GM19463 (cell line): ENCODE measurements around the gene GABRR1.
A peak's percentile ranks its signal among the peaks of the same experiment; 100 is the strongest.
"Not testable (repeated sequence)": the region's sequence is repeated elsewhere in the genome, so short reads cannot be mapped to it uniquely, and the experiment has no call there.

ENCODE experiments used
- ATAC-seq: cut with Tn5 transposase; IDR thresholded peaks from one replicate; pipeline ENCODE4 v1.9.1; 2021; ENCODE audit warnings: mild to moderate bottlenecking, moderate library complexity; ENCODE audit not compliant: unreplicated experiment

Gene GABRR1

DNA sequence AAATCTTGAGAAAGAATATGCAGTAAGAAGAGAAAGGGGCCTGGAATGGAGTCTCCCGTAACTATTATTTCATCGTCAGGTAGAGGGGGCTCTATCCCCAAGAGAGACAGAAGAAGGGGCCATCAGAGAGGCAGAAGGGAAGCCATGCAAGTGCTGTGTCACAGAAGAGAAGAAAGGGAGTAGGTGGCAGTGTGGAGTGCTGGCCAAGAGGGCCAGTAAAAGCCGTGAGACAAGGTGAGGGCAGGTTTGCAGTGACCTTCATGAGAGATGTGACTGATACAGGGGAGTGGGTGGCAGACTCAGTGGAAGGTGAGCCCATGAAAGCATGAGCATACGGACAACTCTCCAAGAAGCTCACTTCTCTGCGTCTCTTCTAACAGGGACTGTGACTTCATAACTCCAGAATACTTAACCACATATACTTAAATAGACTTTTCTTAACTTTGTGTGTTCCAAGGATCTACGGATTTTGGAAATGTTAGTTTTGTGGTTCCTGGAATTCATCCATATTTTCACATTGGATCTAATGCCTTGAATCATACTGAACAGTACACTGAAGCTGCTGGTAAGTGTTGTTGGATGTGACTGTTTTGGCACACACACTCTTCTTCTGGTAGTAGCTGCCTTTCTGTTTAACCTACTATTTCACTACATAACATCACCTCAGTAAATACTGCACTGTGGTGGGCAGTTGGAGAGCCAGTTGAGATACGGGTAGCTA is 55.7 kb downstream of the GABRR1 start:
- ATAC-seq = no peak

DNA sequence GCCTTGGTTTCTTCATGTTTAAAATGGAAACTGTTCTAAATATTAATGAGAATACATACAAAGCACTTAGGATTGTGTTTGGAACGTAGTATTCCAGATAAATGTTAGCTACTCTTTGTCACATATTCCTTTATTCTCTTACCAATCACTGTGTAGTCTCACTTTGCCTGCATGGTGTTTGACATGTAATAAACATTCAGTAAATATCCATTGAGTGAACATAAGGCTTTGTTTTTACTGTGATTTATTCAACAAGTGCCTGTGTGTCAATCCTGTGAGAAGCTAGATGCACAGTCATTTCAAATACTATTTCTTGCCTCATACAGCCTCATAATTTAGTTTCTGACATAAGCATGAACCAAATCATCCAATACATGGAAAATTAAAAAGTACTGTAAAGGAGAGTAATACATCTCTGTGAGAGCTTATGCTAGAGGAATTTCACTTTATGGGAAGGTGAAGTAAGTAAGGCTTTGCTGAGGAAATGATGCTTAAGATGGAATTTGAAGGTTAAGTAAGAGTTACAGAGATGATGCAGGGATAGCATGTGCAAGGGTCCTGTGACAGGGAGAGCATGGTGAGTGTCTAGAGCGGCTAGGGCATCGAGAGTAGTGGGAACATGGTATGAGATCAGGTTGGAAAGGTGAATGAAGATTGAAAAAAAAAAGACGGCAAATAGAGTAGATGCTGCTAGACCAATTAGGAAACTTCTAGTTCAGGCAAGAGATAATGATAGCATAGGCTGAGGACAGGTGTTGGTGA is 56.6 kb downstream of the GABRR1 start:
- no peak for ATAC-seq

DNA sequence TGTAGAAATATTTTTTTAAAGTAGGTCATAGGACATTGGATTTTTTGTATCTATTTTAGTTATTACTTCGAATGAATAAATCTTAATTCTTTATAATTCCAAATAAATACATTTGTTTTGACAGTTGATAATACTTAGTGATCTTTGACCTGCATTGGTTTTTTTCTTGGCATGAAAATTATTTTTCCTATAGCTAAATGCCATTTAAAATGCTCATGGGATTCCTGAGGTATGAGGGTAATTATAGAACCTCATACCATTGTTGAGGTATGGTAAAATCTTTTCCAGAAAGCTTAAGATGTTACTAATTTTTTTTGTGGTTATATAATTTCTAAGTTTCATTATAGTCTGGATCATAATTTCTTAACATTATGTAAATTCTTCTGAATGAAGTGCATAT is 63.0 kb downstream of the GABRR1 start:
- no peak for ATAC-seq

DNA sequence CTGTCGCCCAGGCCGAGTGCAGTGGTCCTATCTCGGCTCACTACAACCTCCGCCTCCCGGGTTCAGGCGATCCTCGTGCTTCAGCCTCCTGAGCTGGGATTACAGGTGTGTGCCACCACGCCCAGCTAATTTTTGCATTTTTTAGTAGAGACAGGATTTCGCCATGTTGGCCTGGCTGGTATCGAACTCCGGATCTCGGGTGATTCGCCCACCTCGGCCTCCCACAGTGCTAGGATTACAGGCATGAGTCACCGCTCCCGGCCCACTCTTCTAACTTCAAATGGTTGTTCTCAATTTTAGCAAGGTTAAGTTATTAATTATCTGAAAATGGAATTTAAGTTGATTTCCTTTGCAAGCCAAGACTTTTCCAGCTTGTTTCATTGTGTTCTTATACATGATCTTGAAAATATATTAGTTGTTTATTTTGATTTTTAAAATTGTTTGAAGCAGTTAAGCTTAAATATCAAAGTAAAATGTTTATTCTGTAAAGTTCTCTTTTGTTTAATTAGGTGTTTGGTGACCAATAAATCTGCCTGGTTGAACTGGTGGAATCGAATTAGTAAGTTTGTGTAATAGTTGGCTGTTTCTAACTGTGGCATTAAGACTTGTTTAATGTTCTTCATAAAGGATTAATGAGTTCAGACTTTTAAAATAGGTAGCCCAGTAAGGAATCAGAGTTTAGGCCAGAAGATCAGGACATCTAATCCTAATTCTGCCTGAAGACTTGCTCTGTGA is 69.0 kb downstream of the GABRR1 start:
- ATAC-seq = no peak

DNA sequence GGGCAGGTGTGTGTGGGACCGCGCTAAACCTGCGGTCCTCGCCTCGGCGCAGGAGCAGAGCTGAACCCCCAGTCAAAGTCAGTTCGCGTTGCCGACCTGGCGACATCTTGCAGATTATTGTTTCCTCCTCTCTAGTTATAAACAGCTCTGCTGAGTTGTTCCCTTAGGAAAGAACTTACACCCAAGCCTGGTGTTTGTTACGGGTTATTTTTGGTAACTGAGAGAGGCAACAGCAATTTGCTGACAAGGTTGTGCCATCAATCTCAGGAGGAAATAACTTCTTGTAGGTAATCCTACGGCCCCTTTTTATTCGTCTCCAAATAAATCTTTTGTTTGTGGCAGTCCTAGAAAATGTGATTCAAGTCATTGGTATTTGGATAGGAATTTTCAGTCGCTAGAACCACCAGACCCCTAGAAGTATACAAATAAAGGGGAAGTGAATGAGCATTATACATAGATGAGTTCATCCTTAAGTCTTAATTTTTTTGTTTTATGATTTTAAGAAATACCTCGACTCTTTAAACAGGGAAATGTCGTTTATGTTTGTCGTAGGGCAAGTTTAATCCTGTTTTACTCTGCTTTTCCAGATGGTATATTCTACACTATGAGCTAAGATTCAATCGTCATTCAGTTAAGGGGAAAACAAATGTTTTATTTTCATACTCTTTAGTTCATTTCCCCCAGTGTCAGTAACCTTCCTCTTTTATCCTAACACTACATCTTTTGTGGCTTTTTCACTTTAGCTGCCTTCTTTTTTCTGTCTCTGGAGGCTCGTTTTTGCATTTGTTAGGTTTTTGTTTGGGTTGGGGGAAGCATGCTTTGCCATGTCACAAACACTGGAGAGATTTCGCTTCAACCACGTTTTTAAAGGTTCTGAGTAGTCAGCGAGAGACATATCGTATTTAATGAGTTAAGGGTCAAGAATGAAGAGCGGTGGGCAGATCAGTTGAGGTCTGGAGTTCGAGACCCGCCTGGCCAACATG is 70.1 kb downstream of the GABRR1 start:
- ATAC-seq = peak; percentile 33

DNA sequence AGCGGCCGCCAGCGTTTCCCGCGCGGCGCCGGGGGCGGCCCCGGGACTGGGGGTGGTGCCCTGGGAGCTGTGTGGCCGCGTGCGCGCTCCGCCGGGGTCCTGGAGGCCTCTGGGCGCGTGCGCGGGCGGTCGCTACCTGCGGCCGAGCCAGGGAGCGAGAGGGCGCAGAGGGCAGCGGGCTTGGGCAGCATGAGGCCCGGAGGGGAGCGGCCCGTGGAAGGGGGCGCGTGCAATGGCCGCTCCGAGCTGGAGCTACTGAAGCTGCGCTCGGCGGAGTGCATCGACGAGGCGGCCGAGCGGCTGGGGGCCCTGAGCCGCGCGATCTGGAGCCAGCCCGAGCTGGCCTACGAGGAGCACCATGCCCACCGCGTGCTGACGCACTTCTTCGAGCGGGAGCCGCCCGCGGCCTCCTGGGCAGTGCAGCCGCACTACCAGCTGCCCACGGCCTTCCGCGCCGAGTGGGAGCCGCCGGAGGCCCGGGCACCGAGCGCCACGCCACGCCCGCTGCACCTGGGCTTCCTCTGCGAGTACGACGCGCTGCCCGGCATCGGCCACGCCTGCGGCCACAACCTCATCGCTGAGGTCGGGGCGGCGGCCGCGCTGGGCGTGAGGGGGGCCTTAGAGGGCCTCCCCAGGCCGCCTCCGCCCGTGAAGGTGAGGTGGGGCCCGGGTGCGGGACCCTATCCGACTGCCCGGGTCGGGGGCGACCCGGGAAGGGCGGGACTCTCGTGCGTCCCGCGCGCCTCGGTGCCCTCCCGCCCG is 71.0 kb downstream of the GABRR1 start, which contains the start of gene PM20D2:
TSS of gene PM20D2 (plus strand) at position 100 of the 762 bp plus-strand sequence. CDS start at position 190, 90 bp downstream.
- peak; percentile 73 for ATAC-seq

DNA sequence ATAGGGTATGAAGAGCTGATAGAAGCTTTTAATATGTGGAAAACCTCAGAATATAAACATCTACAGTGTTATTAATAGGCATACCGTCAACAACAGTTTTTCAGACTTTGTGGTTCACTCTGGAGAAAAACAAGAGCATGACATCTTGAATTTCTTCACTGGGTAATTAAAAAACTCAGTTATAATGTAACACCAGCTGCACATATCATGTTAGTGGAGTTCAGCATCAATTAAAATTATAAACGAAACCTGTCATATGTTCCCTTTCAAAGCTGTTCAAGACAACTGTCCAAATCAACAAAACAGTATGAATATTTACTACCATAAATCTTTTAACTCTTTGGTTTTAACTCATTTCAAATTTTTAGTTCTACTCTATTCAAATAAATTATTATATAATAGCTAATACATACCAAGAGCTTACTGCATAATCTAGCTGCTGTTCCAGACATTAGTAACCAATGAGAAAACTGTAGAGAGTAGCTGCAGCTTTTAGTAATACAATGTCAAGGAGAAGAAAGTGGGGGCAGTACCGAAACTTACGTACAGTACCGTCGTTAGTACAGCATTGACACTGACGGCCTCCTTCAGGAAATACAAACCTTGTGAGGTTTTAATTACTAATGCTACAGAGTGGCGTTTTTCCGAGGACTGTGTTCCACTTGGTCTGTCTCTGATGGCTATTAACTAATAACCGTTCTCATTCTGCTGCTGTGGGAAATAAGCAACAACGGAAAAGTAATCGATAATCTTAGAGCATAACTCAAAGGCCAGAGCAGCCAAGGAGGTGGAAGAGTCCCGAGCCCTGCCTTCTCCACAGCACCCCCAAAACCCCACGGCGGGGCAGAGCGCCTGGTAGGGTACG is 71.8 kb downstream of the GABRR1 start:
- ATAC-seq = peak; percentile 52

DNA sequence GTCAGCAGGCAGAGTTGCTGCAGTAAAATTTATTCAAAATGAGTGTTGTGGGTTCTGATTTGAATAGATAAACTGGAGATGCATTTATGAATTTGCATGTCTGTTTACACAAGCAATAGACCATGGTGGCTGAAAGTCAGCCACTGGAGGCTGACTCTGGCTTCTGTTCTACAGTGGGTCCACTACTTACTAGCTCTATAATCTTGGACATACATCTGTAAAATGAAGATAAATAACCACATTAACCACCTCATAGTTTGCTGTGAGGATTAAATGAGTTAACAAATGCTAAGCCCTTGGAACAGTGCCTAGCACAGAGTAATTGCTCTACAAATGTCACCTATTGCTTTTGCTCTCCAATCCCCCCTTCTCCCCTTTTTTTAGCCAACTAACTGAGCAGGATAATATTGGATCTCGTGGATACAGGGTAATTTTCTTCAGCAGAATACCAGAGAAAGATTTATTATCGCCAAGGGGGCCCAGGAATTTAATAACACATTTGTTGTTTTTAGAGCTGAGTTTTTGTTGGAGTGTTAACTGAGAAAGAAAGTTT is 72.7 kb downstream of the GABRR1 start:
- peak; percentile 23 for ATAC-seq

DNA sequence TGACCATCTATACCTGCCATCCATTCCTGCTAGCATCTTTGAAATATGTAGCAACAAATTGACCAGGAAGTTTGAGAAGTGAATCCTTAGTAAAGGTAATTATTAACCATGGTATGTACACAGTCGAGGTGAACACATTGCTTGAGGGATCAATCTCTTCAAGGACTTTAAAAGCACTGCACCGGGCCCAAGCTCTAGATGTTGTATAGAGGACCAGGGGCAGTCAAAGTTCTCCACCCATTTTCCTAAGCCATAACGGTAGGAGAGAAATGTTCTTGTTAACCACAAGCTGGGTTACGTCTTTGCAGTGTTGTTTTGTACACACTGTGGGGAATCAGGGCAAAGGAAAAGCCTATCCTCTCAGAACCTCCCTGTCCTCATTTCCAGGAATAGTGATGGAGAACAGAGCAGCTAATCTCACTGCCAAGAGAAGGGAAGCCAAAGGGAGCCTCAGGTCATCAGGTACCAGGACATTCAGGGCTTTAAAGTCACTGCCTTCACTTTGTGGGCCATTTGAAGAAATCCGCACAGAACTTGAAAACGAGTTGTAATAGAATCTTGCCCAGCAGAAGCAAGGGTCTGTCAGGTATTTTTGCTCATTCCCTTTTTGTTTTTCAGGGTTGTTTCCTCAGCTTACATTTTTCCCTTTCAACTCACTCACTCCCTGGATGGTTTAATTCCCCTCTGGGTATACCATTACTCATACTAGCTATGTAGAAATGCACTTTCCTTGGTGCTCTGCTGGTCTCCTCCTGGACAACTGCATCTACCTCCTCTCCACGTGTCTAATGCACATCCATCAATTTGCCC is 76.6 kb downstream of the GABRR1 start:
- no peak for ATAC-seq

DNA sequence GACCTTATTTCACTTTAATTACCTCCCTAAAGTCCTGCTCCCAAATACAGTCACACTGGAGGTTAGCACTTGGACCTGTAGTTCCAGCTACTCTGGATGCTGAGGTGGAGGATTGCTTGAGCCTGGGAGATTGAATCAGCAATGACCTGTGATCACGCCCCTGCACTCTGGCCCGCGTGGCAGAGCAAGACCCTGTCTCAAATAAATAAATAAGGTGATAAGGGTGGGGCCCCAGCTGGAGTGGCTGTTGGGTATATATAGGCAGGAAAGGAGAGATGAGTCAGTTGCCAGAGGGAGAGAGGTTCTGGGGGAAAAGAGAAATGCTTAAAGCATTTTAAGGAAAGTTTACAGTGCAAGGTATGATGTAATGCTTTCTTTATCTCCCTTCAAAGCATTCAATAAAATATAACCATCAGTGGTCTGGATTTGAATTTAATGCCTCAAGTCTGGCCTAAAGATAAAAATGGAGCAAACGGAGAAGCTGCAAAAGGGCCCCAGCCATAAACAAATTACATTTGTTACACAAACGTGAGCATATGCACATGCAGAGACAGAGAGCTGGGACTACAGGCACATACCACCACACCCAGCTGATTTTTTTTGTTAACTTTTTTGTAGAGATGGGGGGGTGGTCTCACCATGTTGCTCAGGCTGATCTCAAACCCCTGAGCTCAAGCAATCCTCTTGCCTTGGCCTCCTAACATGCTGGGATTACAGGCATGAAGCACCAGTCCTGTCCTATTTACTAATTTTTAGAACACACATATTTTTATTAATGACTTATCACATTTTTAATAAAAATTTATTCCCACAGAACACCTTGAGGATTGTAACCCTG is 77.4 kb downstream of the GABRR1 start:
- ATAC-seq = no peak

DNA sequence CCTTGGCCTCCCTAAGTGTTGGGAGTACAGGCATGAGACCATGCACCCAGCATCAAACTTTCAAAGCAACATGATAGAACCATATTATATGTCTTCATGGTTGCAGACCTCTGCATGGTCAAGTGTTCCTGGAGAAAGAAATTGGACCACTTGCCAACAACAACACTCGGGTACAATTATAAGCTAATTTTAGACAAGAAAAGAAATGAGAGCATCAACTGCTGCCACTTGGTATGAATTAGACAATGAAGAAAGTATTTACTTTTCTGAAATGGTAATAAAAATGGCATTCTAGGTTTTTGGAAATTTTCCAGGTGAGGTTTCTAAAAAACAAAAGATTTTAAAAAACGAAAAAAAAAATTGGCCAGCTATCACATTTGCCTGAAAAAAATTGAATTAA is 79.0 kb downstream of the GABRR1 start:
- no peak for ATAC-seq

DNA sequence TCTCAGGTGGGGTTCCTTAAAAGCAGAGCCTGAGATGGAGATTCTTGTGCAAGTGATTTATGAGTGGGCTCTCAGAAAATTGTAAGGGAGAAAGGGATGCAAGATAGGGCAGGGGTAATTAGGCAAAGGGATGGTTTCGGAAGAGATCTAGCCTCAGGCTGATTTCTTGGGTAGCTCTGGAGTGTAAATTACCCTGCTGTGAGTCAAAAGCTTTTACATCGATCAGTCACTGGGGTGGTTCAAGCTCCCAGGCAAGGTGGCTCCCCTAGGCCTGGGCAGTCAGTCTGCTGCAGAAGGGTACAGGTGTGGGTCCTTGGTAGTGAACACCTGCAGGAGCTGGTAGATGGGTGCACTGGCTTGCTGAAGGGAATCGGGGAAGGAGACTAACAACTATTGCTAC is 82.4 kb downstream of the GABRR1 start:
- no peak for ATAC-seq

DNA sequence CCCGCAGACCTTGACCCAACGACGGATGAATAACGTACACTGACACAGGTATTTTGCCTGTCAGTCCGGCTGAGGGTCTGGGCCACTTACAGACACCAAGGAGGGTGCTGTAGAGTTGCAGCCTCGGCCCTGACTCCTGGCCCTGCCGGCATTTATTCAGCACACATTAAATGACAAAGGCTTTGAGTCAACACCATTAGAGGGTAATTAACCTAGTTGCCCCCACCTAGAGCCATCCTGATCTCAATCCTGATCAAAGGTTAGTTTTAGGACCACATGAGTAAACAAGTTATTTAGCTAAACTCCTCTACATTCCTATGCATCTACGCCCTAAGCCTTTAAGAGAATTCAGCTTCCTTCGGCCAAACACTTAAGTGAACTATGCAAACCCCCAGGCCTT is 83.2 kb downstream of the GABRR1 start:
- ATAC-seq = no peak

DNA sequence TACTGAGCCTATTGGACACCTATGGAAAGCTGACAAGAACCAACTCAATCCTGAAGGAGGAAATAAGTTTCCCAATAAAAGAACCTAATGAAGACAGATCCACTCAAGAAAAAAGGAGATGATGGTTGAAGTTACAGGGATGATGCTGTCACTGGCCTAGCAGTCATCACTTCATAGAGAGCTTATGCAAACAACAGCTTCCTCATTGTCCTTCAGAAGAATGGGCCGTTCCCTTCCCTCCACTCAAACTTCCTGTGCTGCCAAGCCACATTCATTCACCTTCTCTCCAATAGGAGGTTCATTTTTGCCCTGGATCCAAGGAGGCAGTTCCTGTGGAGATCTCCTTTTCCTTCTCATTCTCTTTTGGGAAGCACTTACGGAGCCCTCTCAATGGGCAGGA is 85.1 kb downstream of the GABRR1 start:
- ATAC-seq = no peak

DNA sequence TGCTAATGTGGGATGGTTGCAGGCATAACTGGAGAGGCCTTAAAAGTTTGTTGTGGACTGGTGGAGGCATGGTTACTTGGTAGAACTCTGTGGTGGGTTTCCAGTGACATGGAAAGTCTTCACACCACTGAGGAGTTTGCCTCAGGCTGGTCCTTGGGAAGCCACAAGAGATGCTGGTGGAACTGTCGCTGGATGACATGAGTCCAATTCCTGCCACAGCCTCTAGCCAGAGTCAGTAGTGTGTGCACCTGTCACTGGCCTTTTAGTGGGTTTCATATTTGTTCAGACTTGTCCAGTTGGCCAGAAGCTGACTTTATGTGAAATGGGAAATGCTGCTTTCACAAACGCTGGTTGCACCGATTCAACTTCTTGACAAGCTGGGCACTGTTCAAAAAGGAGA is 85.6 kb downstream of the GABRR1 start:
- ATAC-seq = no peak

DNA sequence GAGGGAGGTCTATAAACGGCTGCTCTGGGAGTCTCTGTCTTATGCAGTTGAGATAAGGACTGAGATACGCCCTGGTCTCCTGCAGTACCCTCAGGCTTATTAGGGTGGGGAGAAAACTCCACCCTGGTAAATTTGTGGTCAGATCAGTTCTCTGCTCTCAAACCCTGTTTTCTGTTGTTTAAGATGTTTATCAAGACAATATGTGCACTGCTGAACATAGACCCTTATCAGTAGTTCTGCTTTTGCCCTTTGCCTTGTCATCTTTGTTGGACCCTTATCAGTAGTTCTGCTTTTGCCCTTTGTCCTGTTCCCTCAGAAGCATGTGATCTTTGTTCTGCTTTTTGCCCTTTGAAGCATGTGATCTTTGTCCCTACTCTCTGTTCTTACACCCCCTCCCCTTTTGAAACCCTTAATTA is 88.9 kb downstream of the GABRR1 start:
- not testable (repeated sequence) for ATAC-seq
